DOHH2 (cell line): ENCODE data around the gene ACMSD.

Experiments
- EZH2phosphoT487 ChIP-seq: fragments of 200-600 bp; sonication (generic); IDR thresholded peaks from 2 replicates; pipeline ENCODE4 v1.6.1; 2017; ENCODE audit warnings: borderline replicate concordance, mild to moderate bottlenecking, antibody characterized with exemption, low read length, moderate library complexity, mixed read lengths
- TF ChIP-seq, protein P1 (sequence below): fragments of 200-600 bp; sonication (generic); IDR thresholded peaks from one replicate; pipeline ENCODE4 v1.5.1; 2014; ENCODE audit warnings: antibody characterized with exemption, mild to moderate bottlenecking, low read depth, low read length; ENCODE audit not compliant: poor library complexity, severe bottlenecking

DNA sequence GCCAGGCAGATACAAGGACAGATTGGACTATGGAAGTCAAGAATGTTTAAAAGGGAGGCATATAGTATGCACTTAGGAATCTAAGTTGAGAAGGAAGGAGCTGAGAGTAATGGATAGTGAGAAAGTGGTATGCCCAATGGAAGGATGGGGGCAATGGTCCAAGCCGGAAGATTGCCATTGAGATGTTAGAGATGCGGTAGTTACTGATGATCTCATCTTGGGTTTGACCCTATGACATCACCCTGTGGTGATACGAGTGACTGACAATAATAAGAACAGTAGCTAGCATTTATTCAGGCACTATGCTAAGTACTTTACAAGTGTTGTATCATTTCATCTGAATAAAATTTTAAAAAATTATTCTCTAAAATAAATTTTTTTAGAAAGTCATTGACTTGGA is 38.5 kb upstream of the ACMSD start:
- TF ChIP-seq, protein P1, sequence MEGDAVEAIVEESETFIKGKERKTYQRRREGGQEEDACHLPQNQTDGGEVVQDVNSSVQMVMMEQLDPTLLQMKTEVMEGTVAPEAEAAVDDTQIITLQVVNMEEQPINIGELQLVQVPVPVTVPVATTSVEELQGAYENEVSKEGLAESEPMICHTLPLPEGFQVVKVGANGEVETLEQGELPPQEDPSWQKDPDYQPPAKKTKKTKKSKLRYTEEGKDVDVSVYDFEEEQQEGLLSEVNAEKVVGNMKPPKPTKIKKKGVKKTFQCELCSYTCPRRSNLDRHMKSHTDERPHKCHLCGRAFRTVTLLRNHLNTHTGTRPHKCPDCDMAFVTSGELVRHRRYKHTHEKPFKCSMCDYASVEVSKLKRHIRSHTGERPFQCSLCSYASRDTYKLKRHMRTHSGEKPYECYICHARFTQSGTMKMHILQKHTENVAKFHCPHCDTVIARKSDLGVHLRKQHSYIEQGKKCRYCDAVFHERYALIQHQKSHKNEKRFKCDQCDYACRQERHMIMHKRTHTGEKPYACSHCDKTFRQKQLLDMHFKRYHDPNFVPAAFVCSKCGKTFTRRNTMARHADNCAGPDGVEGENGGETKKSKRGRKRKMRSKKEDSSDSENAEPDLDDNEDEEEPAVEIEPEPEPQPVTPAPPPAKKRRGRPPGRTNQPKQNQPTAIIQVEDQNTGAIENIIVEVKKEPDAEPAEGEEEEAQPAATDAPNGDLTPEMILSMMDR = no peak
- no peak for TF ChIP-seq EZH2phosphoT487
